C4-2B (cell line): ENCODE results near the gene NCCRP1.

Experiments
- CTCF ChIP-seq: fragments of 450-650 bp; conservative IDR thresholded peaks from 2 replicates; pipeline ENCODE4 v1.5.1; 2017; ENCODE audit warnings: mild to moderate bottlenecking
- ZFX ChIP-seq: fragments of 450-650 bp; IDR thresholded peaks from 2 replicates; pipeline ENCODE4 v1.6.1; 2017

- TF ChIP-seq CTCF (no peak), ZFX (no peak)
Measured at GRCh38 chr19:39179754-39180153, 17.0 kb upstream of the NCCRP1 start.
